ENCODE data around the gene DIP2C.

DNA sequence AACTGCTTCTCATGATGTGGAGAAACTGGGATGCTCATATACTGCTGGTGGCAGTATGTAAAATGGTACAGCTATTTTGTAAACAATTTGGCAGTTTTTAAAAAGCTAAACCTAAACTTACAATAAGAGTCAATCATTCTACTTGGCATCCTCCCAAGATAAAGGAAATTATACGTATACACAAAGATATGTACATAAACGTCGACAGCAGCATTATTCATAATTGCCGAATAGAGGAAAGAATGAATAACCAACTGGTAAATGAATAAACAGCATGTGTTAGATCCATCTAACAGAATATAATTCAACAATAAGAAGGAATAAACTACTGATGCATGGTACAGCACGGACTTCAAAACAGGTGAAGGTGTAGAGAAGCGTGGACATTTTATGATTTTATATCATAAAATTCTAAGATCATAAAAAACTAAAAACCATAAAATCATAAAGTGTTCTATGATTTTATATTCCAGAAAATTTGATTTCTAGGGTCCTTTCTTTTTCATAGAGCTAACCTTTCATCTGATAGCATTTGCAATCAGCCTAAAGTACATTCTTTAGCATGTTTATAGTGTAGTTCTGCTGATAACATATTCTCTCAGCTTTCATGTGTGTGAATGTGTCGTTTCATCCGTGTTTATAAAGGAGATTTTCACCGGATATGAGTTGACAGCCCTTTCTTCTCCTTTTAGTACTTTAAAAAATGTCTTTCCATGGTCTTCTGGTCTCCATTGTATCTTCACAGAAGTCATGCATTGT is 261.5 kb downstream of the DIP2C start:
- TF ChIP-seq, protein P1, sequence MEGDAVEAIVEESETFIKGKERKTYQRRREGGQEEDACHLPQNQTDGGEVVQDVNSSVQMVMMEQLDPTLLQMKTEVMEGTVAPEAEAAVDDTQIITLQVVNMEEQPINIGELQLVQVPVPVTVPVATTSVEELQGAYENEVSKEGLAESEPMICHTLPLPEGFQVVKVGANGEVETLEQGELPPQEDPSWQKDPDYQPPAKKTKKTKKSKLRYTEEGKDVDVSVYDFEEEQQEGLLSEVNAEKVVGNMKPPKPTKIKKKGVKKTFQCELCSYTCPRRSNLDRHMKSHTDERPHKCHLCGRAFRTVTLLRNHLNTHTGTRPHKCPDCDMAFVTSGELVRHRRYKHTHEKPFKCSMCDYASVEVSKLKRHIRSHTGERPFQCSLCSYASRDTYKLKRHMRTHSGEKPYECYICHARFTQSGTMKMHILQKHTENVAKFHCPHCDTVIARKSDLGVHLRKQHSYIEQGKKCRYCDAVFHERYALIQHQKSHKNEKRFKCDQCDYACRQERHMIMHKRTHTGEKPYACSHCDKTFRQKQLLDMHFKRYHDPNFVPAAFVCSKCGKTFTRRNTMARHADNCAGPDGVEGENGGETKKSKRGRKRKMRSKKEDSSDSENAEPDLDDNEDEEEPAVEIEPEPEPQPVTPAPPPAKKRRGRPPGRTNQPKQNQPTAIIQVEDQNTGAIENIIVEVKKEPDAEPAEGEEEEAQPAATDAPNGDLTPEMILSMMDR (IDR thresholded peaks at IDR 0.05), result no peak
- no peak for TF ChIP-seq EZH2phosphoT487 (IDR thresholded peaks at IDR 0.05; ENCODE audit: borderline replicate concordance, low read depth)
